HG02943 (cell line): Measurements from ENCODE around the gene NEU4.

Source experiments
- ATAC-seq: cut with Tn5 transposase; IDR thresholded peaks from one replicate; pipeline ENCODE4 v1.9.1; 2021; ENCODE audit warnings: mild to moderate bottlenecking, low read depth, moderate library complexity; ENCODE audit not compliant: unreplicated experiment

Gene NEU4

DNA sequence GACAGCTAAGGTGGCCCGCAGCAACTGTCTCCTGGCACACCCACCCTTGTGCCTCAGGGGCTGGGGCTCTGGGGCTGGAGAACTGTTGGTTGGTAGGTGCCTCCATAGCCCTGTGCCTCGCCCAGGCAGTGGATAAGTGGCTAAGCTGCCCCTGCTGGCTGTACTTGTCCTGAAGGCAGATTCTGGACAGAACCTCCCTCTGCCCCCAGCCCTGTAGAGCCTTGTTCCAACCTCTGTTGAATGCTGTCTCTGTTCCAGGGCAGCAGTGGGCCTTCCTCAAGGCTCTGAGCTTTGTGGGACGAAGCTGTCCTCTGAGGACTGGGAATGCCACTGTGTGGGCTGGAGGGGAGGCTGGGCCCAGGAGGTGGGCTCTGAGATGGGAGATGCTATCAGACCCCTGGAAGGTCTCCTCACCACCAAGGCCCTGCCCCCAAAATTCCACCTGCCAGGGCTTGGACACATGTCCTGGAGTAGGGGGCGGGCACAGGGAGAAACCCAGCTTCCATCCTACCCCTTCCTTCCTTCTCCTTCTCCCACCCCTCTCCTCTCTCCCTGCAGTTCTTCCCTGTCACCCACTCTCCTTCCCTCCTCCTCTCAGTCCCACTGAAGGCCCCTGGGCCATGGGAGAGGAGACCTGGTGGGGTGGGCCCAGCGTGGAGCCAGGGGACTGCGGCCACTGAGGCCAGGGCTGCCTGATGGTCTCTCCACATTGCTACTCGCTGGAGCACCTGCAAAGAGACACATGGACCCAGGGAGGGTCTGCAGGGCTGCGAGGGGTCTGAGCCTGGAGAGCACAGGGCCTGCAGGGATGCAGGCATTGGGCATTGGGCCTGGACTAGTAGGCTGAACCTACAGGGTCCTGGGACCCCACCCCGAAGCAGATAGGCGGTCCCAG is 51.4 kb downstream of the NEU4 start:
- no peak for ATAC-seq

DNA sequence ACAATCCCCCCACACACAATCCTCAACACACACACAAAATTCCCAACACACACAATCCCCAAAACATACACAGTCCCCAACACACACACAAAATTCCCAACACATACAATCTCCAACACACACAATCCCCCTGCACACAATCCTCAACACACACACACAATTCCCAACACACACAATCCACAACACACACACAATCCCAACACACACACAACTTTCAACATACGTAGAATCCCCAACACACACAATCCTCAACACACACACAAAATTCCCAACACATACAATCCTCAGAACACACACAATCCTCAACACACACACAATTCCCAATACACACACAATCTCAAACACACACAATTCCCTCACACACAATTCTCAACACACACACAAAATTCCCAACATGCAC is 52.3 kb downstream of the NEU4 start:
- ATAC-seq = no peak

DNA sequence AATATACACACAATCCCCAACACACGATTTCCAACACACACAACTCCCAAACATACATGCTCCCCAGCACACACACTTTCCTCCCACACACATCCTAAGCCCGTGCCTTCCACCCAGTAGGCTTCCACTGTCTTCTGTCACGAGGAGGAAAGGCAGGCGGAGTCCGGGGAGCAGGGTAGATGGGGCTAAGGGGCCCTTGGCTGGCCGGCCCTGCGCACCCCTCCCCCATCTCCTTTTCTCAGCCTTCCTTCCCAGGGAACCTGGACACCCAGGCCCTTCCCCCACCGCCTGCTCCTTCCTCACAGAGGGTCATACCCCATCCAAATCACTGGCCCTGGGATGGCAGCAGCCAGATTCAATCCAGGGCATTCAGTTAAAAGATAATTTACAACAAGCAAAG is 53.1 kb downstream of the NEU4 start:
- ATAC-seq = no peak

DNA sequence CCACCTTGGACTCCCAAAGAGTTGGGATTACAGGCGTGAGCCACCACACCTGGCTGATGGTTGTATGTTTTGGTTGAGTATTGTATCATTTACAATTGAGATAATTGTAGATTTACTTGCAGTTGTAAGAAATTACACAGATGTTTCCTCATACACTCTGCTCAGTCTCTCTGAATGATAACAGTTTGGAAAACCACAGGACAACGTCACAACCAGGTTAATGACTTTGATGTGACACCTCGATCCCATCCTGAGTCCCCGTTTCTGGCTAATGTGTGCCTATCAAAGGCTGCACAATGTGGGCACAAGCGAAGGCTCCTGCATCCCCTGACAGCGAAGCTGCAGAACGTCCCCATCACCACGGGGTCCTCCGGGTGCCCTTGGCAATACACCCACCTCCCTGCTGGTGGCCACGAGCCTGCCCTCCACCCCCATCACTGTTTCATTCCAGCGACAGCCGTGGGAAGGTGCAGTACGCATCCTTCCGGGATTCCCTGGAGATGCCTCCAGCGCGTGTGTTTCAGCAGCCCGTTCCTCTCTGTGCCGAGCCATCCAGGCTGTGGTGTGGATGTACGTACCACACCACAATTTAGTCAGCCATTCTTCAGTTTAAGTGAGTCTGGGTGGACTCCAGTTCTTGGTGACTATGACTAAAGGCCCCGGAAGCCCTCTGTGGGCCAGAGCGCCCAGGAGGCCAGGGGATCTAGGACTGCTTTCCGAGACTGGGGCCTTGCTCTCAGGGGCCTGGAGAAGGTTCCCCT is 54.0 kb downstream of the NEU4 start:
- ATAC-seq = no peak

DNA sequence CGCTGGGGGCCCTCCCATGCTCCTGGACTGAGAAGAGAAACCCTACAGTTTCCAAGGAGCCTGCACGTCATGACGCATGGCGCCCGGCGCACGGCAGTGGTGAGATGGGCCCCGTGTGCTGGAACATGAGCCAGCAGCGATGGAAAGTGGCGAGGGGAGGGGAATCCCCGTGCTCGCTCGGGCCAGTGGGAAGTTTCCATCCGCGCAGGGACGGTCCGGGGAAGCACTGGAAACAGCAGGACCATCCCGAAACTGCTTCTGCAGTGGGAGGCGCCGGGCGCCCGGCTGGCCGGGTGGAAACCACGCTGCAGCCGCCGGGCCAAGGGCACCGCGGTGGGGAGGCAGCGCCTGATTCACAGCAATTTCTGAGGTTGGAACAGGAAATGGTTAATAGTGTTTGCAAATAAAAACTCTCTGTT is 54.6 kb downstream of the NEU4 start:
- ATAC-seq = no peak

DNA sequence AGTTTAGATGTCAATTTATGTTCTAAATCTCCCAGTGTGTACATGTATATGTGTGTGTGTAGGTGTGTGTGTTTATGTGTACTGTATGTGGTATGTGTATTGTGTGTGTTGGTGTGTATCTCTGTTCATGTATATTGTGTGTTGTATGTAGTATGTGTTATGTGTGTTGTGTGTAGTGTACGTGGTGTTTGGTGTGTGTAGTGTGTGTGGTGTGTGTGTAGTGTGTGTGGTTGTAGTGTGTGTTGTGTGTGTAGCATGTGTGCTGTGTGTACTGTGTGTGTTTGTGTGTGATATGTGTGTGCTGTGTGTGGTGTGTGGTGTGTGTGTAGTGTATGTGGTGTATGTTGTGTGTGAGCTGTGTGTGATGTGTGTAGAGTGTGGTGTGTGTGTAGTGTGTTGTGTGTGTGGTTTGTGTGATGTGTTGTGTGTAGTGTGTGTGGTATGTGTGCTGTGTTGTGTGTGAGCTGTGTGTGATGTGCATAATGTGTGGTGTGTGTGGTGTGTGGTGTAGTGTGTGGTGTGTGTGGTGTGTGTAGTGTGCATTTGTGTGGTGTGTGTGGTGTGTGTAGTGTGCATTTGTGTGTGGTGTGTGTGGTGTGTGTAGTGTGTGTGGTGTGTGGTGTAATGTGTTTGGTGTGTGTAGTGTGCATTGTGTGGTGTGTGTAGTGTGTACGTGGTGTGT is 55.3 kb downstream of the NEU4 start:
- no peak for ATAC-seq

DNA sequence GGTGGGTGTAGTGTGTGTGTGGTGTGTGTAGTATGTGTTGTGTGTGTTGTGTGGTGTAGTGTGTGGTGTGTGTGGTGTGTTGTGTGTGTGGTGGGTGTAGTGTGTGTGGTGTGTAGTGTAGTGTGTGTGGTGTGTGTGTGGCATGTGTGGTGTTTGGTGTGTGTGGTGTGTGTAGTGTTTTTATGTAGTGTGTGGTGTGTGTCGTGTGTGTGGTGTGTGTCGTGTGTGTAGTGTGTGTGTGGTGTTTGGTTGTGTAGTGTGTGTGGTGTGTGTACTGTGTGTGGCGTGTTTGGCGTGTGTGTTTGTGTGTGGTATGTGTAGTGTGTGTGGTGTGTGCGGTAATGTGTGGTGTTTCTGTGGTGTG is 55.8 kb downstream of the NEU4 start:
- no peak for ATAC-seq

DNA sequence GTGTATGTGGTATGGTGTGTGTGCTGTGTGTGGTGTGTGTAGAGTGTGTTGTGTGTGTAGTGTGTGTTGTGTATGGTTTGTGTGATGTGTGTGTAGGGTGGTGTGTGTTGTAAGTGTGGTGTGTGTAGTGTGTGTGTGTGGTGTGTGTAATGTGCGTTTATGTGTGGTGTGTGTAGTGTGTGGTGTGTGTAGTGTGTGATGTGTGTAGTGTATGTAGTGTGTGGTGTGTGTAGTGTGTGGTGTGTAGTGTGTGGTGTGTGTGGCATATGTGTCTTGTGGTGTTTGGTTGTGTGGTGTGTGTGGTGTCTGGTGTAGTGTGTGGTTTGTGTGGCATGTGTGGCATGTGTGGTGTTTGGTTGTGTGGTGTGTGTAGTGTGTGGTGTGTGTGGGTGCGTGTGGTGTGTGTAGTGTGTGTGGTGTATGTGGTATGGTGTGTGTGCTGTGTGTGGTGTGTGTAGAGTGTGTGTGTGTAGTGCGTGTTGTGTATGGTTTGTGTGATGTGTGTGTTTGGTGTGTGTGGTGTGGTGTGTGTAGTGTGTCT is 56.5 kb downstream of the NEU4 start:
- ATAC-seq = no peak

DNA sequence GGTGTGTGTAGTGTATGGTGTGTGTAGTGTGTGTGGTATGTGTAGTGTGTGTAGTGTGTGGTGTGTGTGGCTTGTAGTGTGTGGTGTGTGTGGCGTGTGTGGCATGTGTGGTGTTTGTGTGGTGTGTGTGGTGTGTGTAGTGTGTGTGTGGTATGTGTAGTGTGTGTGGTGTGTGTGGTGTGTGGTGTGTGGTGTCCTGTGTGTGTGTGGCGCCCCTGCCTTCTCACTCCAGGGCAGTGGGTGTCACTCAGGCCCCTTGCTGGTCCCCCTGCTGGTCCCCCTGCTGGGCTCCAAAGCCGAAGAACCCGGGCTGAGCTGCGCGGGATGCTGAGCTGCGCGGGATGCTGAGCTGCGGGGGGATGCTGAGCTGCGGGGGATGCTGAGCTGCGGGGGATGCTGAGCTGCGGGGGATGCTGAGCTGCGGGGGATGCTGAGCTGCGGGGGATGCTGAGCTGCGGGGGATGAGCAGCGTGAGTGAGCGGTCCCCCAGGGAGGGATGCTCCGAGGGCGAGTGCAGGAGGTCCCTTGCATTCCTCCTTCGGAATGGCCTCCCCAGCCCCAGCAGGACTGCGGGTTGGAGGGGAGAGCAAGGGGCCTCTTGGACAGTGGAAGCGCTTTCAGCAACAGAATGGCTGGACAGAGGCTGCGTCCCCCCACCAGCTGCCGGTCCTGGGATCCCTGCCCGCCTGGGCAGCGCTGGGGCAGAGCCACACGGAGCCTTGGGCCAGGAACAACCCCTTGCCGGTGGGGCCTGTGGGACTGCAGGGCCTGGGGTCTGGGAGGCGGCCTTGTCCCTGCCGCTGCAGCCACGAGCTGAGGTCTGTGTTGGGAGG is 57.2 kb downstream of the NEU4 start:
- ATAC-seq = no peak
